A673 (cell line): Measurements from ENCODE around the gene LRRC8D.

Experiments used
- CTCF ChIP-seq: fragments of 300-800, 200-600 bp; sonication (generic); conservative IDR thresholded peaks from 2 replicates; pipeline ENCODE4 v1.5.1; 2017; ENCODE audit warnings: low read depth, mild to moderate bottlenecking, antibody characterized with exemption, low read length, moderate library complexity, mixed read lengths
- EZH2 ChIP-seq: fragments of 200-600 bp; sonication (generic); IDR thresholded peaks from 2 replicates; pipeline ENCODE4 v1.6.1; 2017; ENCODE audit warnings: borderline replicate concordance, low read depth, mild to moderate bottlenecking, mixed read lengths, antibody characterized with exemption, low read length; ENCODE audit not compliant: poor library complexity, severe bottlenecking

GRCh38 chr1:89881415-89882058 lies 60.7 kb downstream of the LRRC8D start:
- no peak for TF ChIP-seq CTCF
- no peak for TF ChIP-seq EZH2
